Motor neuron (in vitro differentiated cells): ENCODE results near the gene TMEM107. TPM values are rescaled to one million over a fixed set of nuclear protein-coding genes. Genes with fewer than 3 reads are reported as not detected.

Experiments
- ATAC-seq, 8 experiments: fragments of 200-7000 bp; cut with Tn5 transposase; replicated peaks in 6 of 8; 2 replicates each; pipeline ENCODE4 v1.8.0; 2021; ENCODE audit warnings: mild to moderate bottlenecking in 8 of 8, moderate library complexity in 8 of 8
- H3K27ac ChIP-seq, 2 donors: fragments of 250-450 bp; sonication (Bioruptor Pico); 2 replicates each; pipeline ENCODE4 v1.9.0; 2021; ENCODE audit warnings: antibody characterized with exemption in 2 of 2, mild to moderate bottlenecking in 2 of 2, moderate library complexity in 1 of 2
- H3K4me1 ChIP-seq, 2 donors: fragments of 250-450 bp; sonication (Bioruptor Pico); replicated peaks in 1 of 2; 2 replicates each; pipeline ENCODE4 v1.6.1; 2021; ENCODE audit warnings: antibody characterized with exemption in 2 of 2, mild to moderate bottlenecking in 2 of 2, moderate library complexity in 1 of 2
- H3K4me3 ChIP-seq, 5 donors: fragments of 250-450 bp; sonication (Bioruptor Pico); 2 replicates each; pipeline ENCODE4 v1.9.0; 2021; ENCODE audit warnings: antibody characterized with exemption in 5 of 5, mild to moderate bottlenecking in 5 of 5, moderate library complexity in 4 of 5
- WGBS, 10 experiments: fragments of 450-650 bp; shearing (Covaris generic); methylation state at CpG; one replicate each; pipeline ENCODE4 v1.0.0; 2022; 5-methylcytosine and 5-hydroxymethylcytosine counted together
- in situ Hi-C, 9 experiments: fragments of 400-800 bp; cut with MboI; loops; one replicate each; pipeline ENCODE4 v1.15.0; 2021; ENCODE audit warnings: low sequenced_read_pairs in 9 of 9, low pct_unique_long_range_greater_than_20kb in 2 of 9; ENCODE audit not compliant: unreplicated experiment in 9 of 9
- total RNA-seq, 8 experiments: library from RNA; unstranded; fragments of 300-600 nt; gene quantifications; 2 replicates each; pipeline versions ENCODE4 v1.2.3 to v1.2.4, GENCODE V29; 2022

TMEM107 gene
- total RNA-seq, 8 experiments from 2014 or later: 5.8 to 54.2 (median 30.1) TPM

- in situ Hi-C loops: no loop called here
- 7 to 67% (median 27%) methylated on average over 1 to 11 of the region's 14 CpGs; no CpG with 5 or more reads in 2 of the 10 experiments for WGBS, 10 experiments
- no peak for ATAC-seq
- peaks cover 22 to 37% of the 10 kb centered on the region in 2 donors for H3K4me1 ChIP-seq
- H3K27ac ChIP-seq: peak overlapping the region; percentile 79 to 81
- peak overlapping the region; percentile 44 to 66 (median 50) for H3K4me3 ChIP-seq
These were observed 20.8 kb downstream of the TMEM107 start for GRCh38 chr17:8155231-8155995.

GRCh38 chr17:8154608-8155155, 21.5 kb downstream of the TMEM107 start:
- ATAC-seq: no peak
- peak overlapping the region; percentile 94 to 99 for H3K27ac ChIP-seq
- peaks cover 23 to 37% of the 10 kb centered on the region in 2 donors for H3K4me1 ChIP-seq
- WGBS, 10 experiments: 0 to 81% (median 2%) methylated on average over 1 to 5 of the region's 11 CpGs; no CpG with 5 or more reads in 5 of the 10 experiments
- in situ Hi-C loops: no loop called here
- H3K4me3 ChIP-seq: peak overlapping the region; percentile 22 to 66 (median 48)

GRCh38 chr17:8153957-8154607, 22.1 kb downstream of the TMEM107 start:
- ATAC-seq: peak; percentile 7 to 31 (median 19)
- Histone ChIP-seq H3K4me1 (peaks cover 23 to 35% of the 10 kb centered on the region in 2 donors), H3K4me3 (peak overlapping the region; percentile 22 to 66 (median 48)), H3K27ac (peak overlapping the region; percentile 94 to 99)
- in situ Hi-C loops: no loop called here
- 0 to 18% (median 3%) methylated on average over 1 to 8 of the region's 22 CpGs; no CpG with 5 or more reads in 5 of the 10 experiments for WGBS, 10 experiments

GRCh38 chr17:8153525-8153956, 22.6 kb downstream of the TMEM107 start:
- peaks cover 23 to 33% of the 10 kb centered on the region in 2 donors for H3K4me1 ChIP-seq
- peak overlapping the region; percentile 94 to 99 for H3K27ac ChIP-seq
- 0 to 18% (median 6%) methylated on average over 2 to 12 of the region's 13 CpGs; no CpG with 5 or more reads in 1 of the 10 experiments for WGBS, 10 experiments
- in situ Hi-C loops: no loop called here
- H3K4me3 ChIP-seq: peak overlapping the region; percentile 22 to 66 (median 48)
- ATAC-seq: peak in 7 of 8 experiments; percentile 0 to 27 (median 16)

GRCh38 chr17:8153031-8153451, 23.1 kb downstream of the TMEM107 start:
- Histone ChIP-seq H3K4me3 (peak overlapping the region; percentile 3 to 66 (median 13)), H3K4me1 (peaks cover 23 to 33% of the 10 kb centered on the region in 2 donors), H3K27ac (peak overlapping the region; percentile 86 to 99)
- no peak for ATAC-seq
- in situ Hi-C loops: no loop called here
- WGBS, 10 experiments: 0 to 100% (median 61%) methylated on average over 1 to 4 of the region's 7 CpGs; no CpG with 5 or more reads in 2 of the 10 experiments

GRCh38 chr17:8152112-8152775, 23.9 kb downstream of the TMEM107 start, which contains the start of gene PER1:
Gene PER1, minus strand, starts transcription at chr17:8152404. Its CDS starts 1,698 bp downstream, at chr17:8150706.
- Histone ChIP-seq H3K4me3 (peak within 1 kb of the TSS; percentile 48 to 66 (median 56)), H3K4me1 (peaks cover 23 to 33% of the 10 kb centered on the region in 2 donors), H3K27ac (peak within 1 kb of the TSS; percentile 86 to 99)
- in situ Hi-C loops: no loop called here
- ATAC-seq: peak; percentile 20 to 57 (median 54)
- 0 to 3% (median 0%) methylated on average over 1 to 13 of the region's 42 CpGs; no CpG with 5 or more reads in 6 of the 10 experiments for WGBS, 10 experiments

GRCh38 chr17:8151641-8152111, 24.5 kb downstream of the TMEM107 start:
- ATAC-seq: peak in 2 of 8 experiments; percentile 0 to 1
- WGBS, 10 experiments: 0 to 10% (median 0%) methylated on average over 1 to 4 of the region's 22 CpGs; no CpG with 5 or more reads in 4 of the 10 experiments
- in situ Hi-C loops: no loop called here
- Histone ChIP-seq H3K4me3 (peak overlapping the region; percentile 48 to 66 (median 56)), H3K4me1 (peaks cover 19 to 30% of the 10 kb centered on the region in 2 donors), H3K27ac (peak overlapping the region; percentile 68 to 72)

GRCh38 chr17:8151120-8151640, 25.0 kb downstream of the TMEM107 start:
- Histone ChIP-seq H3K27ac (peak overlapping the region; percentile 68 to 72), H3K4me1 (peaks cover 19 to 30% of the 10 kb centered on the region in 2 donors), H3K4me3 (peak overlapping the region; percentile 48 to 66 (median 56))
- ATAC-seq: peak; percentile 10 to 37 (median 25)
- 0 to 2% methylated on average over 2 to 8 of the region's 38 CpGs; no CpG with 5 or more reads in 8 of the 10 experiments for WGBS, 10 experiments
- in situ Hi-C loops: no loop called here

- Histone ChIP-seq H3K27ac (peak overlapping the region; percentile 68 to 72), H3K4me1 (peaks cover 19 to 26% of the 10 kb centered on the region in 2 donors), H3K4me3 (peak overlapping the region; percentile 48 to 66 (median 56))
- ATAC-seq: no peak
- WGBS, 10 experiments: 50 to 100% (median 87%) methylated on average over 1 to 3 of the region's 18 CpGs; no CpG with 5 or more reads in 7 of the 10 experiments
- in situ Hi-C loops: no loop called here
These were observed 25.7 kb downstream of the TMEM107 start for GRCh38 chr17:8150194-8151119.

- peaks cover 18 to 22% of the 10 kb centered on the region in 2 donors for H3K4me1 ChIP-seq
- in situ Hi-C loops: no loop called here
- no peak overlapping the region for H3K4me3 ChIP-seq
- 75 to 100% (median 90%) methylated on average over 1 to 18 of the region's 29 CpGs; no CpG with 5 or more reads in 4 of the 10 experiments for WGBS, 10 experiments
- no peak overlapping the region for H3K27ac ChIP-seq
- no peak for ATAC-seq
These were observed 26.6 kb downstream of the TMEM107 start for GRCh38 chr17:8149419-8150193.
